CD8-positive, alpha-beta memory T cell (primary cell): ENCODE data around the gene IFNG. TPM values are rescaled to one million over a fixed set of nuclear protein-coding genes. Genes with fewer than 3 reads are reported as not detected.

Experiments
- CTCF ChIA-PET: fragments of 350-600 bp; sonication (Branson Sonifier 250); formaldehyde crosslinking; loops from one replicate; lab custom pipeline; 2021; ENCODE audit warnings: antibody characterized with exemption; lab: Charles Lee
- POLR2A ChIA-PET: fragments of 350-600 bp; sonication (Branson Sonifier 250); formaldehyde crosslinking; loops from one replicate; lab custom pipeline; 2021; ENCODE audit warnings: antibody characterized with exemption; lab: Charles Lee
- DNase-seq, 5 donors: peaks; one replicate each; pipeline versions ENCODE4 v3.0.0 to v3.0.0-alpha.2; 2020 to 2022; ENCODE audit warnings: mixed read lengths in 1 of 5
- H3K27ac ChIP-seq: one replicate; pipeline ENCODE4 v1.7.0; 2013; ENCODE audit warnings: low read depth, mild to moderate bottlenecking, low read length, moderate library complexity
- H3K27me3 ChIP-seq: 2 replicates; pipeline ENCODE4 v1.7.0; 2013; ENCODE audit warnings: low read length, mild to moderate bottlenecking; ENCODE audit not compliant: insufficient read depth, poor library complexity, severe bottlenecking
- H3K36me3 ChIP-seq: 2 replicates; pipeline ENCODE4 v1.7.0; 2013; ENCODE audit warnings: mild to moderate bottlenecking, low read length, moderate library complexity; ENCODE audit not compliant: insufficient read depth
- H3K4me1 ChIP-seq: 2 replicates; pipeline ENCODE4 v1.7.0; 2013; ENCODE audit warnings: mild to moderate bottlenecking, low read length, moderate library complexity; ENCODE audit not compliant: insufficient read depth
- H3K4me3 ChIP-seq: 2 replicates; pipeline ENCODE4 v1.7.0; 2013; ENCODE audit warnings: mild to moderate bottlenecking, low read length
- H3K9me3 ChIP-seq: 2 replicates; pipeline ENCODE4 v1.7.0; 2013; ENCODE audit warnings: mild to moderate bottlenecking, low read length
- H3K27ac Mint-ChIP-seq, 8 donors: one replicate each; pipeline ENCODE4 v1.8.0; 2020 to 2021; ENCODE audit warnings: mixed read lengths in 8 of 8, mild to moderate bottlenecking in 6 of 8, inconsistent platforms in 3 of 8, moderate library complexity in 3 of 8
- H3K27me3 Mint-ChIP-seq, 2 donors: one replicate each; pipeline ENCODE4 v1.8.0; 2020 to 2021; ENCODE audit warnings: mixed read lengths in 2 of 2, mild to moderate bottlenecking in 1 of 2, moderate library complexity in 1 of 2
- H3K36me3 Mint-ChIP-seq, 3 donors: one replicate each; pipeline ENCODE4 v1.8.0; 2020 to 2021; ENCODE audit warnings: mixed read lengths in 3 of 3, inconsistent platforms in 1 of 3, mild to moderate bottlenecking in 1 of 3
- H3K4me1 Mint-ChIP-seq, 3 donors: one replicate each; pipeline ENCODE4 v1.8.0; 2020 to 2021; ENCODE audit warnings: mixed read lengths in 3 of 3, inconsistent platforms in 1 of 3, mild to moderate bottlenecking in 1 of 3
- H3K4me3 Mint-ChIP-seq, 7 donors: one replicate each; pipeline ENCODE4 v1.8.0; 2020 to 2021; ENCODE audit warnings: mixed read lengths in 7 of 7, mild to moderate bottlenecking in 6 of 7, moderate library complexity in 4 of 7, inconsistent platforms in 2 of 7
- H3K9me3 Mint-ChIP-seq, 5 donors: one replicate each; pipeline ENCODE4 v1.8.0; 2020 to 2022; ENCODE audit warnings: mixed read lengths in 5 of 5, mild to moderate bottlenecking in 3 of 5, moderate library complexity in 2 of 5, inconsistent platforms in 1 of 5
- polyA plus RNA-seq: library from polyadenylated mRNA; unstranded; fragments of 300-500 nt; fragmentation: Illumina TruSeq; gene quantifications from one replicate; pipeline ENCODE4 v1.2.3, GENCODE V29; 2021
- total RNA-seq, 2 experiments: library from RNA; stranded (reverse); gene quantifications; one replicate each; pipeline ENCODE4 v1.2.3, GENCODE V29; 2021

IFNG gene
- total and polyA plus RNA-seq, 3 experiments from 2014 or later, result 7.3 to 427 (median 408) TPM

DNA sequence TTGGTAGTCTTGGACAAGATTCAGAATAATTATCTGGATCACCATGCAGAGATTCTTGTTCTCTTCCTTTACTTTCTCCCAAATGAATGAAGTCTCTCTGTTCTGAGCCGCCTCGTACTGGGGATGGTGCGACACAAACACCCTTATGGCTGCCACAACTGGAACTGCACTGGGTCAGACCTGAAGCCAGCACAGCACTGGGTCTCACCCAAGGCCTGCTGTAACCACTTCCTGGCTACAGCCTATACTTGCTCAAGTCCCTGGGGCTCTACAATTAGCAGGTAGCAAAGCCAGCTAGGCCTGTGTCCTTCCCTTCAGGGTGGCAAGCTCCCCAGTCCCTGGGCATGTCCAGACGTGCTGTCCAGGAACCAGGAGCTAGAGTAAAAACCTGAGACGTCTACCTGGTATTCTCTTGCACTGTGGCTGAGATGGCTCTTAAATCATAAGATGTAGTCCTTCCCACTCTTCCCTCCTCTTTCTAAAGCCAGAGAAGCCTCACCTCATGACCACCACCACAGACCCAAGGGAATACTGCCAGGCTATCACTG is 27.6 kb downstream of the IFNG start:
- Histone ChIP-seq H3K4me3 (no peak overlapping the region), H3K36me3 (no peaks in the 10 kb centered on the region), H3K9me3 (peaks cover 13% of the 10 kb centered on the region), H3K27me3 (no peaks in the 10 kb centered on the region), H3K27ac (no peak overlapping the region), H3K4me1 (peaks cover 9% of the 10 kb centered on the region)
- no peak for DNase-seq
- ChIA-PET CTCF (interaction anchor here (0.6 to 1.5 kb wide), 4 partner anchors 8 to 91 kb away, joined by 3 read pairs; no protein-coding TSS in a partner anchor), POLR2A (no interaction called here)
- no peak overlapping the region for H3K4me3 Mint-ChIP-seq
- no peaks in the 10 kb centered on the region for H3K27me3 Mint-ChIP-seq
- H3K36me3 Mint-ChIP-seq, result peaks cover 18 to 58% (median 36%) of the 10 kb centered on the region in 3 donors
- H3K9me3 Mint-ChIP-seq, result peaks cover 30 to 51% (median 44%) of the 10 kb centered on the region in 5 donors
- H3K4me1 Mint-ChIP-seq, result peaks cover 21 to 52% (median 41%) of the 10 kb centered on the region in 3 donors
- peak overlapping the region in 1 of 8 donors; percentile 21 for H3K27ac Mint-ChIP-seq

DNA sequence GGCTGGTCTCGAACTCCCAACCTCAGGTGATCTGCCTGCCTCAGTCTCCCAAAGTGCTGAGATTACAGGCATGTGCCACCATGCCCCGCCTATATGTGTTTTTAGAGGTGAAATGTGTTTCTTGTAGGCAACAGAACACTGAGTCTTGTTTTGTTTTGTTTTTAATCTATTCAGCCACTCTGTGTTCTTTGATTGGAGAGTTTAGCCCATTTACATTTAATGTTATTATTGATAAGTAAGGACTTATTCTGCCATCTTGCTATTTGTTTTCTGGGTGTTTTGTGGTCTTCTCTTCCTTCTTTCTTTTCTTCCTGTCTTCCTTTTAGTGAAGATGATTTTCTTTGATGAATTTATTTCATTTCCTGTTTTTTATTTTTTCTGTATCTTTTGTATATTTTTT is 29.6 kb downstream of the IFNG start:
- Mint-ChIP-seq H3K9me3 (peaks cover 30 to 51% (median 44%) of the 10 kb centered on the region in 5 donors), H3K4me3 (peak overlapping the region in 1 of 7 donors; percentile 10), H3K27ac (peak overlapping the region in 1 of 8 donors; percentile 14), H3K4me1 (peaks cover 7 to 35% (median 28%) of the 10 kb centered on the region in 3 donors), H3K27me3 (no peaks in the 10 kb centered on the region), H3K36me3 (peaks cover 18 to 72% (median 48%) of the 10 kb centered on the region in 3 donors)
- ChIA-PET CTCF (no interaction called here), POLR2A (no interaction called here)
- H3K27me3 ChIP-seq, result no peaks in the 10 kb centered on the region
- no peak overlapping the region for H3K27ac ChIP-seq
- H3K36me3 ChIP-seq, result no peaks in the 10 kb centered on the region
- no peak overlapping the region for H3K4me3 ChIP-seq
- DNase-seq, result no peak
- H3K4me1 ChIP-seq, result no peaks in the 10 kb centered on the region
- peaks cover 13% of the 10 kb centered on the region for H3K9me3 ChIP-seq

DNA sequence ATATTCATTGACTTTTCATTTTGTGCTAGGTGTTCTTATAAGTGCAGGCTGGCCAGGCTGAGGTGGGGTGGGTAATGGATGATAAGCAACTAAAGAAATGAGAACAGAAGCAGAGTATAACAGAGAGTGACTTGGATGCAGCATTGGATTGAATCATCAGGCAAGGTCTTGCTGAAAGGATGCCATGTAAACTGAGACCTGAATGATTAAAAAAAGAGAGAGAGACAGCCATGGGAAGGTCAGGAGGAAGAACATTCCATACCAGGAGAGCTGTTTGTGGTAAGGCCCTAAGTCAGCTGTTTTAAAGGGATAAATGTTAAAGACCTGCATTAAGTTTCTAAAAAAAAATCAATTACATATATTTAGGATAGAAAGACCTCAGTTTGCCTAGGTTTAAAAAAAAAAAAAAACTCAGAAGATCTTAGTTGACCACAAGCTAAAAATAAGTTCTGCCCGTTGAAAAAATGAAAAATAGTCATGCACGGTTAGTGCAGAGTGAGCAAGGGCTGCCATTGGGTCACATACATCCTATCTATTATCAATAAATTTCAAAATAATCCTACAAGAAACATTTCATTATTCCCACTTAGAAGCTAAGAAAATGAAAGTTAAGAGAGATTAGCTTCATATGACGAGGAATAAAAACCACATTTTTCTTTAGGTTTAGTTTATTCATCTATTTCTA is 37.2 kb downstream of the IFNG start:
- H3K4me1 ChIP-seq, result peaks cover 43% of the 10 kb centered on the region
- peaks cover 5 to 20% (median 8%) of the 10 kb centered on the region in 3 donors for H3K4me1 Mint-ChIP-seq
- no peak for DNase-seq

DNA sequence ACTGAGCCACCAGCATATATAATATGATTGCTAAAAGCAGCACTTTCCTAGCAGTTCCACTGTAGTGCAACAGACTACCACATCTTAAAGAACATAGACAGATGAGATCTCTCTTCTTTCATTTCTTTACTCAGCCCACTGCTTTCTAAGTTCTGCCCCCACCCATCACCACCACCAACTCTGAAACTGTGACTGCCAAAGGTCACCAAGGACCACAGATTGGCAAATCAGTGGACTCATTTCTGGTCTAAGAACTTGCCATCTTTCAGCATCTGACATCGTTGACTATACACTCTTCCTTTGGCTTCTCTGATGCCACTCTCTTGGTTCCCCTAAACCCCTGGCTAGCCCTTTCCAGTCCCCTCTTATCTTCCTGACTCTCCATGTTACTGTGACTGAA is 38.4 kb downstream of the IFNG start:
- Histone ChIP-seq H3K4me3 (no peak overlapping the region), H3K4me1 (peaks cover 49% of the 10 kb centered on the region), H3K36me3 (no peaks in the 10 kb centered on the region), H3K9me3 (no peaks in the 10 kb centered on the region), H3K27me3 (no peaks in the 10 kb centered on the region), H3K27ac (no peak overlapping the region)
- peaks cover 5 to 27% (median 8%) of the 10 kb centered on the region in 3 donors for H3K4me1 Mint-ChIP-seq
- no peaks in the 10 kb centered on the region for H3K27me3 Mint-ChIP-seq
- ChIA-PET POLR2A (interaction anchor here (0.6 kb wide), 1 partner anchor 17 kb away, joined by 3 read pairs; no protein-coding TSS in a partner anchor), CTCF (interaction anchor here (1.1 to 2.6 kb wide), 2 partner anchors 12 to 38 kb away, joined by 3 to 14 read pairs; partner anchors contain the start of gene IFNG)
- H3K36me3 Mint-ChIP-seq, result peaks cover 0 to 9% (median 6%) of the 10 kb centered on the region in 3 donors
- no peak overlapping the region for H3K4me3 Mint-ChIP-seq
- no peak for DNase-seq
- H3K27ac Mint-ChIP-seq, result peak overlapping the region in 1 of 8 donors; percentile 19
- H3K9me3 Mint-ChIP-seq, result no peaks in the 10 kb centered on the region

More for the DNA sequence above, 37.2 kb downstream of the IFNG start:
- Mint-ChIP-seq H3K27me3 (no peaks in the 10 kb centered on the region), H3K9me3 (peaks cover 0 to 2% (median under 1%) of the 10 kb centered on the region in 5 donors), H3K36me3 (peaks cover 0 to 19% (median 14%) of the 10 kb centered on the region in 3 donors), H3K27ac (no peak overlapping the region), H3K4me3 (no peak overlapping the region)
- POLR2A ChIA-PET, result interaction anchor here (0.7 kb wide), 1 partner anchor 36 kb away, joined by 7 read pairs; no protein-coding TSS in a partner anchor
- Histone ChIP-seq H3K9me3 (no peaks in the 10 kb centered on the region), H3K36me3 (no peaks in the 10 kb centered on the region), H3K27me3 (no peaks in the 10 kb centered on the region), H3K27ac (no peak overlapping the region), H3K4me3 (no peak overlapping the region)
- CTCF ChIA-PET, result interaction anchor here (0.9 to 1.0 kb wide), 2 partner anchors 8 to 37 kb away, joined by 4 read pairs; partner anchors contain the start of gene IFNG

DNA sequence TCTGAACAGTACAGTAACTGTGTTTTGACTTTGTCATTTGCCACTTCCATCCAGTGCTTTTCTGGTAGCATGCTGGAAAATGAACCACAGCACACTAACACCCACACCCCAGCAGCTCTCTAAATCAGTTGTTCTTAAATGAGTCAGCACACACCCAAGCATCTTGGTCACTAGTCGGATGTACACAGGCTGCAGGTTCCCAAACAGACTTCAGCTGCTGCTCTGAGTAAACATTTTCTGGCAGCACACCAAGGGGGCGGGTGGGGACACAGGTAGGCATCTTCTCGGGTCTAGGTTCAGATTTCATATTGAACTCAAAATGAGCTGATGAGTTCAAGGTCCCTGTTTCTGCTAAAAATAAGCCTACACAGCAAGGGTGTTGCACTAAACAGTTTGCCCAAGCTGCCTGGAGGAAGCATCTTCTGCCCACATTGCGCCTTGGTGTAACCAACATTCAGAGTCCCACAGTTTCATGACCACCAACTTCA is 39.8 kb downstream of the IFNG start:
- Mint-ChIP-seq H3K4me3 (peak overlapping the region; percentile 19 to 84 (median 56)), H3K4me1 (peaks cover 4 to 28% (median 5%) of the 10 kb centered on the region in 3 donors), H3K36me3 (peaks cover 0 to 2% (median 0%) of the 10 kb centered on the region in 3 donors), H3K9me3 (no peaks in the 10 kb centered on the region), H3K27ac (peak overlapping the region in 6 of 8 donors; percentile 28 to 86 (median 76)), H3K27me3 (no peaks in the 10 kb centered on the region)
- H3K27me3 ChIP-seq, result no peaks in the 10 kb centered on the region
- peaks cover 49% of the 10 kb centered on the region for H3K4me1 ChIP-seq
- ChIA-PET CTCF (interaction anchor here (1.0 to 2.6 kb wide), 3 partner anchors 13 to 39 kb away, joined by 3 to 14 read pairs (median 4); partner anchors contain the start of gene IFNG), POLR2A (interaction anchor here (1.0 kb wide), 1 partner anchor 39 kb away, joined by 3 read pairs; no protein-coding TSS in a partner anchor)
- H3K36me3 ChIP-seq, result no peaks in the 10 kb centered on the region
- no peaks in the 10 kb centered on the region for H3K9me3 ChIP-seq
- DNase-seq, result peak in 4 of 5 donors; percentile 14 to 77 (median 34)
- no peak overlapping the region for H3K4me3 ChIP-seq
- H3K27ac ChIP-seq, result no peak overlapping the region

DNA sequence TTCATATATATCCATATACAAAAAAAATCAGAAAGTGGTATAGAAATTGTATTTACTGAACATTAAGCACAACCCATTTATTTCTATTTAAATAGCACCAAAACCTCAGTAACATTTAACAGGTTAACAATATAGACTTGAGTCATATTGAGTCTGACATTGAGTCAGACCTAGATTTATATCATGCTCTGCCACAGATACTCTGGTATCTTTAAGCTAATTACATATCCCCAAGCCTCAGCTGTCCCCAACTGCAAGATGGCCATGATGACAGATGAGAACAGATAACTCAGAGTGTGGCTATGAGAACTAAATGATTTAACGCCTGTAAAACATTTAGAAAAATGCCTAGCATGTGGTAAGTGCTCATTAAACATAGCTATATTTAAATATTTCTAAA is 40.3 kb downstream of the IFNG start:
- POLR2A ChIA-PET, result interaction anchor here (1.0 kb wide), 1 partner anchor 39 kb away, joined by 3 read pairs; no protein-coding TSS in a partner anchor
- Mint-ChIP-seq H3K4me1 (peaks cover 2 to 28% (median 10%) of the 10 kb centered on the region in 3 donors), H3K27ac (peak overlapping the region in 5 of 8 donors; percentile 54 to 86 (median 77)), H3K4me3 (peak overlapping the region in 1 of 7 donors; percentile 84), H3K9me3 (no peaks in the 10 kb centered on the region), H3K36me3 (no peaks in the 10 kb centered on the region), H3K27me3 (no peaks in the 10 kb centered on the region)
- H3K4me3 ChIP-seq, result no peak overlapping the region
- no peak overlapping the region for H3K27ac ChIP-seq
- no peaks in the 10 kb centered on the region for H3K36me3 ChIP-seq
- CTCF ChIA-PET, result interaction anchor here (1.0 to 2.6 kb wide), 2 partner anchors 24 to 40 kb away, joined by 4 to 14 read pairs; partner anchors contain the start of gene IFNG
- H3K27me3 ChIP-seq, result no peaks in the 10 kb centered on the region
- H3K9me3 ChIP-seq, result no peaks in the 10 kb centered on the region
- H3K4me1 ChIP-seq, result peaks cover 49% of the 10 kb centered on the region
- DNase-seq, result no peak

DNA sequence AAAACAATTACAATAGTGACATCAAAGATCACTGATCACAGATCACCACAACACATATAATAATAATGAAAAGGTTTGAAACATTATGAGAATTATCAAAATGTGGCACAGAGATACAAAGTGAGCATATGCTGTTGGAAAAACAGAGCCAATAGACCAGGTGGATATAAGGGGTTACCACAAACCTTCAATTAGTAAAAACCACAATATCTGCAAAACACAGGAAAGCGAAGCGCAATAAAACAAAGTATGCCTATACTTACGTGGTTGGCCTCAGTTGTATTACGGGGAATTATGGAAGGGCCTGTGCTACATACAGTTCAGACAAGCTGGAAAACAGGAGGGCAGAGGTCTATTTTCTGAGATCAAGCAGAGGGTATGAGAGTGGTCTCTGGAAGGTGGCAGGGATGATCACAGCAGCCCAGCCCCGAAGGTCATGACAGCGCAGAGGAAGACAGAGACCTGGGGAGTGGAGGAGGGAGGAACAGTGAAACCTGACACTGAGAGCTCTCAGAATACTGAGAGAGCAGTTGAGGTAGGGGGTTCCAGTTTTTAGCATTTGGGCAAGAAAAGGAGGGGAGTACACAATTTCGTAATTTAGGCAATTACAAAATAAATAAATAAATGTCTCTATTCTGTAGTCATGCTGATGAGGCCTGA is 41.3 kb downstream of the IFNG start:
- DNase-seq, result peak in 1 of 5 donors; percentile 14
- H3K27me3 ChIP-seq, result no peaks in the 10 kb centered on the region
- peaks cover 49% of the 10 kb centered on the region for H3K4me1 ChIP-seq
- CTCF ChIA-PET, result interaction anchor here (1.2 to 1.4 kb wide), 2 partner anchors 40 to 59 kb away, joined by 3 to 7 read pairs; no protein-coding TSS in a partner anchor
- no peaks in the 10 kb centered on the region for H3K9me3 ChIP-seq
- Mint-ChIP-seq H3K9me3 (no peaks in the 10 kb centered on the region), H3K36me3 (no peaks in the 10 kb centered on the region), H3K4me3 (peak overlapping the region; percentile 16 to 84 (median 81)), H3K27ac (peak overlapping the region; percentile 54 to 91 (median 76)), H3K27me3 (no peaks in the 10 kb centered on the region), H3K4me1 (peaks cover 12 to 33% (median 19%) of the 10 kb centered on the region in 3 donors)
- H3K36me3 ChIP-seq, result no peaks in the 10 kb centered on the region
- H3K27ac ChIP-seq, result peak overlapping the region; percentile 22
- POLR2A ChIA-PET, result interaction anchor here (0.5 to 1.4 kb wide), 2 partner anchors 41 to 105 kb away, joined by 3 read pairs; partner anchors contain the start of gene IFNG
- peak overlapping the region; percentile 15 for H3K4me3 ChIP-seq
